Brain microvascular endothelial cell (primary cell): ENCODE data around the gene CDCA3.

ENCODE experiments used
- DNase-seq: peaks from one replicate; pipeline ENCODE4 v3.0.0-alpha.2; 2020
- H3K27ac ChIP-seq: fragments of 250-450 bp; sonication (Bioruptor Pico); 2 replicates; pipeline ENCODE4 v1.5.1; 2020; ENCODE audit warnings: mild to moderate bottlenecking, moderate library complexity
- H3K27me3 ChIP-seq: fragments of 250-450 bp; sonication (Bioruptor Pico); replicated peaks from 2 replicates; pipeline ENCODE4 v1.5.1; 2020; ENCODE audit warnings: mild to moderate bottlenecking
- H3K36me3 ChIP-seq: fragments of 250-450 bp; sonication (Bioruptor Pico); replicated peaks from 2 replicates; pipeline ENCODE4 v1.5.1; 2020; ENCODE audit warnings: mild to moderate bottlenecking
- H3K4me3 ChIP-seq: 2 replicates; pipeline ENCODE4 v1.5.1; 2011; ENCODE audit warnings: low read depth, mild to moderate bottlenecking, control low read depth, low read length, moderate library complexity
- in situ Hi-C: cut with HindIII; loops from 2 replicates; pipeline ENCODE4 v1.10.0; 2017; ENCODE audit warnings: low sequenced_read_pairs, low pct_ligation_motif_present
- TF ChIP-seq, protein P1 (sequence below): IDR thresholded peaks from 2 replicates; pipeline ENCODE4 v1.5.1; 2011; ENCODE audit warnings: low read depth, mild to moderate bottlenecking, moderate library complexity, low read length, control low read depth, inconsistent platforms; ENCODE audit errors: missing control alignments

Gene CDCA3

DNA sequence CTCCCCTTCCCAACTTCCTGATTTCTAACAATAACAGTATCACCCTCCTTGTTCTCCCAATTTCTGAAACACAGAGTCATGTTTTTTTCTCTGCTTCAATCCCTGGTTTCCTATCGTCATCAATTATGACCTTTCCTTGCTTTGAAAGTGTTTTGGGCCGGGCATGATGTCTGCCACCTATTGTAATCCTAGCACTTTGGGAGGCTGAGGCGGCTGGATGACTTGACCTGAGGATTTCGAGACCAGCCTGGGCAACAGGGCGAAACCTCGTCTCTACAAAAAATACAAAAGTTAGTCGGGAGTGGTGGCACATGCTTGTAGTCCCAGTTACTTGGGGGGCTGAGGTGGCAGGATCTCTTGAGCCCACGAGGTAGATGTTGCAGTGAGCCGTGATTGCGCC lies 42.0 kb downstream of the CDCA3 start:
- TF ChIP-seq, protein P1, sequence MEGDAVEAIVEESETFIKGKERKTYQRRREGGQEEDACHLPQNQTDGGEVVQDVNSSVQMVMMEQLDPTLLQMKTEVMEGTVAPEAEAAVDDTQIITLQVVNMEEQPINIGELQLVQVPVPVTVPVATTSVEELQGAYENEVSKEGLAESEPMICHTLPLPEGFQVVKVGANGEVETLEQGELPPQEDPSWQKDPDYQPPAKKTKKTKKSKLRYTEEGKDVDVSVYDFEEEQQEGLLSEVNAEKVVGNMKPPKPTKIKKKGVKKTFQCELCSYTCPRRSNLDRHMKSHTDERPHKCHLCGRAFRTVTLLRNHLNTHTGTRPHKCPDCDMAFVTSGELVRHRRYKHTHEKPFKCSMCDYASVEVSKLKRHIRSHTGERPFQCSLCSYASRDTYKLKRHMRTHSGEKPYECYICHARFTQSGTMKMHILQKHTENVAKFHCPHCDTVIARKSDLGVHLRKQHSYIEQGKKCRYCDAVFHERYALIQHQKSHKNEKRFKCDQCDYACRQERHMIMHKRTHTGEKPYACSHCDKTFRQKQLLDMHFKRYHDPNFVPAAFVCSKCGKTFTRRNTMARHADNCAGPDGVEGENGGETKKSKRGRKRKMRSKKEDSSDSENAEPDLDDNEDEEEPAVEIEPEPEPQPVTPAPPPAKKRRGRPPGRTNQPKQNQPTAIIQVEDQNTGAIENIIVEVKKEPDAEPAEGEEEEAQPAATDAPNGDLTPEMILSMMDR, result no peak
- Histone ChIP-seq H3K4me3 (no peak overlapping the region), H3K36me3 (no peaks in the 10 kb centered on the region), H3K27me3 (no peaks in the 10 kb centered on the region), H3K27ac (no peak overlapping the region)
- in situ Hi-C loops, result no loop called here
- no peak for DNase-seq

DNA sequence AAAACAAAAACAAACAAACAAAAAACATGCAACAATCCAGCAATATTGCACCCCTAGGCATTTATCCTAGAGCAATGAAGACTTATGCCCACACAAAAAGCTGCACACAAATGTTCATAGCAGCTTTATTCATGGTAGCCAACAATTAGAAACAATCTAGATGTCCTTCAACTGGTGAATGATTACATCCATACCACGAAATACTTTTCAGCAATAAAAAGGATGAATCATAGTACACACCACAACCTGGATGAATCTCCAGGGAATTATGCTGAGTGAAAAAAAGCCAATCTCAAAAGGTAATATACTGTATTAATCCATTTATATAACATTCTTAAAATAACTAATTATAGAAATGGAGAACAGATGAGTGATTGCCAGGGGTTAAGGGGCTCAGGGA lies 43.9 kb downstream of the CDCA3 start:
- in situ Hi-C loops, result no loop called here
- TF ChIP-seq, protein P1, result no peak
- no peaks in the 10 kb centered on the region for H3K27me3 ChIP-seq
- no peak overlapping the region for H3K27ac ChIP-seq
- no peak for DNase-seq
- no peaks in the 10 kb centered on the region for H3K36me3 ChIP-seq
- H3K4me3 ChIP-seq, result no peak overlapping the region

DNA sequence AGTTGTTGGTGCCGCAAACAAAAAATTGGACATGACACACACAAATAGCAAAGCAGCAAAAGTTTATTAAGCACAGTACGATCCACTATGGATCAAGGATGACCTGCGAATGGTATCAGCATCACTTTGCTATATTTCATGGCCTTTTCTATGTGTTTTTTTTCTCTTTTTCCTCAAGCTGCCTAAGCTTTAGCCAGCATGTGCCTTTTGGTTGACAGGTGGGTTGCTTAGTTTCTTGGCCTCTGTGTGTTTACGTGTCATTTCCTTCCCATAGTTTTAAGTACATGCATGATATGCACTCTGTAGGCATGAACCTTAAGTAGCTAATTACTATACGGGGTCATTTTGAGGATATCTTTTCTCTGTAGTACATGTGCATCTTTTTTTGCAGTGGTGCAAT lies 51.9 kb downstream of the CDCA3 start:
- in situ Hi-C loops, result no loop called here
- Histone ChIP-seq H3K4me3 (no peak overlapping the region), H3K36me3 (no peaks in the 10 kb centered on the region), H3K27ac (no peak overlapping the region), H3K27me3 (no peaks in the 10 kb centered on the region)
- DNase-seq, result no peak
- TF ChIP-seq, protein P1, result no peak
